Right cardiac atrium (tissue), 5 donors: ENCODE results near the gene CHRDL2. TPM values are rescaled to one million over a fixed set of nuclear protein-coding genes. Genes with fewer than 3 reads are reported as not detected.
A peak's percentile ranks its signal among the peaks of the same experiment; 100 is the strongest.

ENCODE experiments used
- ATAC-seq, 2 donors: fragments of 200-7000 bp; cut with Tn5 transposase; one replicate each; pipeline versions ENCODE4 v1.8.0 to v1.9.1; 2020; ENCODE audit warnings: moderate library complexity in 2 of 2, mild to moderate bottlenecking in 1 of 2
- DNase-seq, 3 donors: peaks; one replicate each; pipeline ENCODE4 v3.0.0-alpha.2; 2020
- H3K27ac ChIP-seq: one replicate; pipeline ENCODE4 v1.5.1; 2013; ENCODE audit warnings: mild to moderate bottlenecking, low read length, control low read depth, moderate library complexity
- H3K27me3 ChIP-seq: one replicate; pipeline ENCODE4 v1.6.1; 2013; ENCODE audit not compliant: control insufficient read depth, insufficient read depth
- H3K4me1 ChIP-seq: one replicate; pipeline ENCODE4 v1.6.1; 2013; ENCODE audit warnings: low read length; ENCODE audit not compliant: control insufficient read depth, insufficient read depth
- H3K4me3 ChIP-seq: one replicate; pipeline ENCODE4 v1.5.1; 2013; ENCODE audit warnings: low read length, control low read depth
- H3K9me3 ChIP-seq: one replicate; pipeline ENCODE4 v1.6.1; 2013; ENCODE audit warnings: low read length; ENCODE audit not compliant: control insufficient read depth
- WGBS: extraction: QIAGEN DNeasy Blood & Tissue Kit; methylation state at CpG from one replicate; pipeline ENCODE4 v1.1.7; 2013; 5-methylcytosine and 5-hydroxymethylcytosine counted together
- intact Hi-C, 4 donors: fragments of 100-400 bp; cut with DNase I; formaldehyde crosslinking; loops; one replicate each; pipeline versions ENCODE4 v1.11.0 to v1.14.0; 2022 to 2023
- long read RNA-seq, 4 donors: library from polyadenylated mRNA; unstranded; transcript quantifications; one replicate each; pipeline ENCODE4 v2.0.0, GENCODE V29; 2020 to 2021
- polyA plus RNA-seq: library from polyadenylated mRNA; stranded (reverse); fragments of 200-250 nt; gene quantifications from one replicate; pipeline ENCODE4 v1.2.3, GENCODE V29; 2013
- total RNA-seq, 4 donors: library from RNA; stranded (reverse); fragmentation: NEBNext Ultra II Directional; extraction: Animal tissue kit (Norgen Biotek cat#: 25700); gene quantifications; one replicate each; pipeline ENCODE4 v1.2.1, GENCODE V29; 2021
- donor health status: healthy with polysubstance abuse.
- donor health status: DM: no; HTN: yes; CAD: no.
- donor health status: DM: no; HTN: no; CAD: no.
- donor health status: DM: no; HTN: yes; CAD: no; lungs with severe emphysema.
- donor health status: DM: yes; HTN: yes; CAD: no.

CHRDL2 gene, protein sequence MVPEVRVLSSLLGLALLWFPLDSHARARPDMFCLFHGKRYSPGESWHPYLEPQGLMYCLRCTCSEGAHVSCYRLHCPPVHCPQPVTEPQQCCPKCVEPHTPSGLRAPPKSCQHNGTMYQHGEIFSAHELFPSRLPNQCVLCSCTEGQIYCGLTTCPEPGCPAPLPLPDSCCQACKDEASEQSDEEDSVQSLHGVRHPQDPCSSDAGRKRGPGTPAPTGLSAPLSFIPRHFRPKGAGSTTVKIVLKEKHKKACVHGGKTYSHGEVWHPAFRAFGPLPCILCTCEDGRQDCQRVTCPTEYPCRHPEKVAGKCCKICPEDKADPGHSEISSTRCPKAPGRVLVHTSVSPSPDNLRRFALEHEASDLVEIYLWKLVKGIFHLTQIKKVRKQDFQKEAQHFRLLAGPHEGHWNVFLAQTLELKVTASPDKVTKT
- total RNA-seq (10 to 100 TPM in 1 of 4 donors, 1 to 10 TPM in 3; 2.7 to 11.8 (median 3.2) TPM), polyA plus RNA-seq (0.97 TPM)
- long read RNA-seq, donor 1, partial matches to known transcripts = 2 of 2 reads
- long read RNA-seq, donor 1, other reads (novel, unspliced or antisense) = 0 of 2 reads
- long read RNA-seq, donor 2, partial matches to known transcripts = 2 of 7 reads
- long read RNA-seq, donor 2, other reads (novel, unspliced or antisense) = 0 of 7 reads
- long read RNA-seq, donor 3, partial matches to known transcripts = 5 of 8 reads
- long read RNA-seq, donor 3, other reads (novel, unspliced or antisense) = 0 of 8 reads
- long read RNA-seq, donor 4, partial matches to known transcripts = 0 of 1 reads
- long read RNA-seq, donor 4, other reads (novel, unspliced or antisense) = 0 of 1 reads

DNA sequence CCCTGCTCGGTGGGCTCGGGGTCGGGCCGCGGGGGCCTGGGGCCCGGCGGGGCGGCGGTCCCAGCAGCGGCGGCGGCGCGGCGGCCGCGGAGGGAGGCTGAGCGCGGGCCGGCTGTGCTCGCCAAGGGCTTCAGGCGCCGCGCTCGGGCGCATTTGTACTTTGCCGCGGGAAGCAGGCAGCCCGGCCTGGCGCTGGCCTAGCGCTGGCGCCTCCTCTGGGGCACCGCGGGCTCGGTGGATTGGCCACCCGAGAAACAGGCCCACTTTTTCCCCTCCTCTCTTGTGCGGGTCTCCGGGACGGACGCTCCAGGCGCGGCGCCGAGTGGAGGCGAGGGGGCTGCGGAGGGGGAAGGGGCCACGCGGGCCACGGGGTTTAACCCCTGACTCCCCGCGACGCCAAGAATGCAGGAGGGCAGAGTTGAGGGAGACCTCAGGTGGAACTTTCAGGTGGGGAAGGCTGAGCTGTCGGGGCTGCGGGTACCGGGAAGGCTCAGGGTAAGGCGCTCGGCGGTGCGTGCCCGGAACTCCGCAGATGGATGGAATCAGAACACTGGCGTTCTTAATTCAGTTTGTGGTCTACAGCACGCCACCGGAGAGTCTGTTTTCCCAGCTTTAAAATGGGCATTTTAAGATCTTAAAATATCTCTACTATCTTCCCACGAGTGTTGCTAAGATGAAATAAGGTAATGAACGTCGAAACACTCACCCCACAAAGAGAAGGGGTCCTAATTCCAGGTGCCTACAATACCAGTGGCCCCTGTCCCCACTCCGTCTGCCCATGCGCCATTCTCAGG lies at the start of gene CHRDL2:
Gene CHRDL2 (minus strand): TSS at position 126 of the 794 bp plus-strand sequence. CDS start 538 bp downstream, outside the sequence.
- ATAC-seq = peak; percentile 11 to 52
- no peaks in the 10 kb centered on the region for H3K4me1 ChIP-seq
- no peaks in the 10 kb centered on the region for H3K9me3 ChIP-seq
- H3K27me3 ChIP-seq = no peaks in the 10 kb centered on the region
- no peak within 1 kb of the TSS for H3K27ac ChIP-seq
- peak; percentile 37 to 77 (median 68) for DNase-seq
- WGBS = 11% methylated on average over 69 of the region's 69 CpGs
- H3K4me3 ChIP-seq = peak within 1 kb of the TSS; percentile 48
- intact Hi-C loops = loop anchor here in 1 of 4 donors (10.0 kb wide), 1 partner anchor 97 kb away; no protein-coding TSS in a partner anchor

- no peak for ATAC-seq
- H3K4me1 ChIP-seq = peaks cover 14% of the 10 kb centered on the region
- WGBS = 77% methylated on average over 4 of the region's 4 CpGs
Measured at GRCh38 chr11:74780248-74781005, 49.2 kb upstream of the CHRDL2 start.

GRCh38 chr11:74778581-74778980 lies 47.4 kb upstream of the CHRDL2 start:
- 98% methylated on average over 6 of the region's 6 CpGs for WGBS
- H3K4me1 ChIP-seq = peaks cover 10% of the 10 kb centered on the region
- H3K9me3 ChIP-seq = no peaks in the 10 kb centered on the region
- no peak overlapping the region for H3K4me3 ChIP-seq
- DNase-seq (no peak), ATAC-seq (no peak)
- intact Hi-C loops = no loop called here
- H3K27me3 ChIP-seq = no peaks in the 10 kb centered on the region
- H3K27ac ChIP-seq = no peak overlapping the region

More at GRCh38 chr11:74780248-74781005, 49.2 kb upstream of the CHRDL2 start:
- Histone ChIP-seq H3K27ac (no peak overlapping the region), H3K27me3 (no peaks in the 10 kb centered on the region), H3K9me3 (no peaks in the 10 kb centered on the region), H3K4me3 (no peak overlapping the region)
- intact Hi-C loops = no loop called here
- no peak for DNase-seq

DNA sequence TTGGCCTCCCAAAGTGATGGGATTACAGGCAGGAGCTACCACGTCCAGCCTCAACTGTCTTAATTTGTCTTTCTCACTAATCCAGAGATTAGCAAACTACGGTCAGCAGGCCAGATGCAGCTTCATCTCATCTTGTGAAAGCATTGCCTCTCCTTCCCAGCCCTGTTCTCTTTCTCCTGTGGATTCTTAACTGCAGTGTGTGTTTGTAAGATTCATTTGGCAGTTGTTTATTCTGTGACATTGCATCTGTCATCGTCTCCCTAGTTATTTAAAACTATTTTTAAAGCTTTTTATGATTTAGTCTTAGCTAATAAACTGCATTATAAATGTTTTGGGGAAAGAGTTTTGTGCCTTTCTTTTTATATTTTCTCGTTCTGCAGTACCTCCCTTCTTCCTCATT lies 46.7 kb upstream of the CHRDL2 start:
- Histone ChIP-seq H3K4me1 (peaks cover 10% of the 10 kb centered on the region), H3K27ac (no peak overlapping the region), H3K27me3 (no peaks in the 10 kb centered on the region), H3K9me3 (no peaks in the 10 kb centered on the region), H3K4me3 (no peak overlapping the region)
- WGBS = 65% methylated on average over 4 of the region's 4 CpGs
- intact Hi-C loops = no loop called here
- DNase-seq = no peak
- no peak for ATAC-seq

GRCh38 chr11:74777038-74777437 lies 45.8 kb upstream of the CHRDL2 start:
- intact Hi-C loops = no loop called here
- Histone ChIP-seq H3K4me1 (peaks cover 6% of the 10 kb centered on the region), H3K27me3 (no peaks in the 10 kb centered on the region), H3K9me3 (no peaks in the 10 kb centered on the region), H3K27ac (no peak overlapping the region), H3K4me3 (no peak overlapping the region)
- DNase-seq (no peak), ATAC-seq (no peak)

GRCh38 chr11:74776546-74776945 lies 45.3 kb upstream of the CHRDL2 start:
- Histone ChIP-seq H3K4me3 (no peak overlapping the region), H3K27me3 (no peaks in the 10 kb centered on the region), H3K4me1 (peaks cover 5% of the 10 kb centered on the region), H3K27ac (no peak overlapping the region), H3K9me3 (no peaks in the 10 kb centered on the region)
- no peak for DNase-seq
- intact Hi-C loops = no loop called here
- no peak for ATAC-seq

DNA sequence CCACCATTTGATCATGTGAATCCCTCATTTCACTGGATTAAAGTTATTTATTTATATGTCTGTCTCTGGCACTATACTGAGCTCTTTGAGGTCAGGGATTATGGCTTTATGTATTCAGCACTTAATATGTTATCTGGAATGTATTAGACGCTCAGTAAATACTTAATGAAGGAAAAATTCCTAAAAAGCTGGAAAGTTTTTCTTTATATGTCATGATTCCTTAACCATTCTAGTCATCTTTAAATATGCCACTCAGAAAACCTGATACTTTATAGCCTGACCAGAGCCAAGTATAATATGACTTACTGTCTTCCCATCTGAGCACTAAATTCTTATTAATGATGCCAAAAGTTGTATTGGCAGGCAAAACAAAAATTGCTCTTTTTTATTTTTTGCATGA lies 44.5 kb upstream of the CHRDL2 start:
- intact Hi-C loops = no loop called here
- Histone ChIP-seq H3K4me3 (no peak overlapping the region), H3K4me1 (peaks cover 4% of the 10 kb centered on the region), H3K27me3 (no peaks in the 10 kb centered on the region), H3K27ac (no peak overlapping the region), H3K9me3 (no peaks in the 10 kb centered on the region)
- ATAC-seq (no peak), DNase-seq (no peak)
- WGBS = 92% methylated on average over 1 of the region's 1 CpG

DNA sequence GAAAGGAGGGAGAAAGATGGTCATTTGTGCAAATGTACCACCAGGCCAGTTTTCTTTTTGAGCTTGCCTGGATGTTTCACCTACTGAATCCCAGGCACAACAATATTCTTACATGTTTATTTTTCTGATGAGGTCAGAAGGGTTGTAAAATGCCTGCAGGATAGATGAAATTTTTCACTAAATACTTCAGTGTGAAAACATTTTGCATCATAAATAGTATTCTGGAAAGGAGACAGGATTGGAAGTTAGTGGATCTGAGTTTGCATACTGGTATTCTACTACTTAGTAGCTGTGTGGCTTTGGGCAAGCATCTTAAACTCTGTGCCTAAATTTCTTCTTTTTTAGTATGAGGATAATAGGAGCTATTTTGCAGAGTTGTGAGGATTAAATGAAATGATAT lies 42.2 kb upstream of the CHRDL2 start:
- no peak overlapping the region for H3K27ac ChIP-seq
- peaks cover 4% of the 10 kb centered on the region for H3K4me1 ChIP-seq
- H3K4me3 ChIP-seq = no peak overlapping the region
- DNase-seq = no peak
- intact Hi-C loops = no loop called here
- ATAC-seq = no peak
- no peaks in the 10 kb centered on the region for H3K27me3 ChIP-seq
- no peaks in the 10 kb centered on the region for H3K9me3 ChIP-seq

GRCh38 chr11:74771139-74771538 lies 39.9 kb upstream of the CHRDL2 start:
- 93% methylated on average over 3 of the region's 3 CpGs for WGBS
- H3K27ac ChIP-seq = no peak overlapping the region
- no peaks in the 10 kb centered on the region for H3K9me3 ChIP-seq
- DNase-seq (no peak), ATAC-seq (no peak)
- H3K27me3 ChIP-seq = no peaks in the 10 kb centered on the region
- no peak overlapping the region for H3K4me3 ChIP-seq
- peaks cover 3% of the 10 kb centered on the region for H3K4me1 ChIP-seq
- intact Hi-C loops = no loop called here

DNA sequence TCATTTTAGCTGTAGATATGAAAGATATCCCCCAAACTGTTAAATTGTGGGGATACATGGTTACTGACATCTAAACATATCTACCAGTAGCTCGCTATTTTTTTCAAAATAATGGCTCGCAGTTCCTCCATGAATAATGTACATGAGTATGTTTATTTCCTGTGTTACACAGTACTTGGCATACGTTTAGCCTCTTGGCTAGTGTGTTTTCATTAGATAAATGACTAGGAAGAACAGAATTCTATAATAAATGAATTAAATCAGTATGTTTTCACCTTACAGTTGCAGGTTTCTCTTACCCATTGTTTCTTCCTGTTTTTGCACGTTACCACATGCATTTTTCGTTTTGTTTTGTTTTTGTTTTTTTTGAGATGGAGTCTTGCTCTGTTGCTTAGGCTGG lies 39.2 kb upstream of the CHRDL2 start:
- Histone ChIP-seq H3K27ac (no peak overlapping the region), H3K9me3 (no peaks in the 10 kb centered on the region), H3K4me3 (no peak overlapping the region), H3K27me3 (no peaks in the 10 kb centered on the region), H3K4me1 (peaks cover 3% of the 10 kb centered on the region)
- no peak for DNase-seq
- ATAC-seq = no peak
- intact Hi-C loops = no loop called here
- 50% methylated on average over 5 of the region's 5 CpGs for WGBS
